HG03066 (cell line): ENCODE data around the gene PTMA.
"Not testable (repeated sequence)": the region's sequence is repeated elsewhere in the genome, so short reads cannot be mapped to it uniquely, and the experiment has no call there.

ENCODE experiments used
- ATAC-seq: cut with Tn5 transposase; IDR thresholded peaks from one replicate; pipeline ENCODE4 v1.9.1; 2021; ENCODE audit warnings: low read depth; ENCODE audit not compliant: unreplicated experiment

PTMA gene

GRCh38 chr2:231707927-231708772, at the start of gene PTMA:
TSS of gene PTMA (plus strand) at chr2:231708525. CDS start at chr2:231708707, 182 bp downstream.
- peak; percentile 46 for ATAC-seq

DNA sequence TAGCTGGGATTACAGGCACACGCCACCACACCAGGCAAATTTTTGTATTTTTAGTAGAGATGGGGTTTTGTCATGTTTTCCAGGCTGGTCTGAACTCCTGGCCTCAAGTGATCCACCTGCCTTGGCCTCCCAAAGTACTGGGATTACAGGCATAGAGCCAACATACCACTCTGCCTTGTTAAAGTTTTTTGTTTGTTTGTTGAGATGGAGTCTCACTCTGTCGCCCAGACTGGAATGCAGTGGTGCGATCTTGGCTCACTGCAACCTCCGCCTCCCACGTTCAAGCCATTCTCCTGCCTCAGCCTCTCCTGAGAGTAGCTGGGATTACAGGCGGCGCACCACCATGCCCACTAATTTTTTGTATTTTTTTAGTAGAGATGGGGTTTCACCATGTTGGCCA, 48.3 kb upstream of the PTMA start:
- ATAC-seq, result not testable (repeated sequence)

DNA sequence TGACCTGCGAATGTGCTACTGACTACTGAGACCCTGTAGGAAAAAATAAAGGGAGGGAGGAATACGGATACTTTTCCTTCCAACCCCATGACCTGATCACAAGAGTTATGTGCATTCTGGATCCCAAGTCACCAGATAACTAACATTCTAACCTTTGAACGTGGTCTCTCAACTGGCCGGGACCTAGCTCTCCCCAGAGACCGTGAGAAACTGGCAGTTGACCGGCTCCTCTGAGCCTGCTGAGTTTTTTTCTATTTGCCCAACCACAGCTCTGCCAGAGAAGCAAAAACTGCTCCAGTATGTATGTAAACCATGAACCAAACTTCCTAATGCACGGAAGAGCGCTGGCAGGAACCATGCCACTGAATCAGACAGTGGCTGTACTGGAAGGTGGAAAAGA, 47.5 kb upstream of the PTMA start:
- ATAC-seq, result no peak

- no peak for ATAC-seq
These were observed 46.8 kb upstream of the PTMA start for GRCh38 chr2:231661422-231662027.

DNA sequence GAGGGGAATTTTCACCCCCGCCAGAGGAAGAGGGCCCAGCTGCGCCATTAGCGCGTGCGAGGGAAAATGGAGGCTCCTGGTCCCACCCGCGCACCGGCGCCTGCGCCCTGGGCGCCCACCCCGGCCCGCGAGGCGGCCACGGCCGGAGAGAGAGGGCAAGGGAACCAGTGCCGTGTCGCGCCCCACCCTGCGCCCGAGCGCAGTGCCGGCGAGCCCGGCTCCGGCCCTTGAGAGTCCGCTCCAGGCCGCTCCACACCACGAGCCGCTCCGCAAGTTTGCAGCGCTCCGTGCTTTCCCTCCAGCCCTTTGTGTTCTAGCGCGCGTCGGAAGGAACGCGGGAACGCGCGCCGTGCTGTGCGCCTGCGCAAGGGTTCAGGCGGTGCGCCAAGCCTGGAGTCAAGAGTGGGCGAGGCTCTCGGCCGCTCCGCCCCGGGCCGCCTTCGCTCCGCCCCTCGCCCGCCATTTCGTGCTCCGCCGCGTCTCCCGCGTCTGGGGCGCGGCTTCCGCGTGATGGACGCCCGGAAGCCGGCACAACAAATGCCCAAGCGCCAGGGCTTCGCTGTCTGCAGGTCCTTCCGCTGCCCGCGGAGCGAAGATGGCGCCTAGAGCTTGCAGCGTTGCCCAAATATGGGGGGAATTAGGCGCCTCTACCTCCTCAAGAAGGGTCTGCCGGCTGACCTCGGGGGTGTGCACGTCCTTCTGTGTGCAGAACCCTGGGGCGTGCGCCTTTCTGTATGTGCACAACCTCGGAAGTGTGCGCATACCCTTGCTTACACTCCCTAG, 46.1 kb upstream of the PTMA start:
- peak; percentile 52 for ATAC-seq

- no peak for ATAC-seq
These were observed 45.4 kb upstream of the PTMA start for GRCh38 chr2:231662811-231663457.

- ATAC-seq, result no peak
These were observed 44.7 kb upstream of the PTMA start for GRCh38 chr2:231663458-231664212.

DNA sequence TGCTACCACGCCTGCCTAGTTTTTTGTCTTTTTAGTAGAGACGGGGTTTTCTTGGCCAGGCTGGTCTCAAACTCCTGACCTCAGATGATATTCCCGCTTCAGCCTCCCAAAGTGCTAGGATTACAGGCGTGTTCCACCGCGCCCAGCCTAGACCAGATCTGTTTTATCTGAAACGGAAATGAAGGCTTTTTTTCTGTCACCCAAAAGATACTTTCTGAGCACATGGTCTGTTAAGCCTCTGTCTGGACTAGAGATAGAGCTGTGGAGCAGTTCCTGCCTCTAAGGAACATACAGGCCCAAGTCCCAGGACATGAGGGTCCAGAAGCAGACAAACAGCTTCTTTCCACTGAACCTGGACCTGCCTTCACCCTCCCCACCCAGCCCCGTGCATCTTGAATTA, 43.6 kb upstream of the PTMA start:
- no peak for ATAC-seq

DNA sequence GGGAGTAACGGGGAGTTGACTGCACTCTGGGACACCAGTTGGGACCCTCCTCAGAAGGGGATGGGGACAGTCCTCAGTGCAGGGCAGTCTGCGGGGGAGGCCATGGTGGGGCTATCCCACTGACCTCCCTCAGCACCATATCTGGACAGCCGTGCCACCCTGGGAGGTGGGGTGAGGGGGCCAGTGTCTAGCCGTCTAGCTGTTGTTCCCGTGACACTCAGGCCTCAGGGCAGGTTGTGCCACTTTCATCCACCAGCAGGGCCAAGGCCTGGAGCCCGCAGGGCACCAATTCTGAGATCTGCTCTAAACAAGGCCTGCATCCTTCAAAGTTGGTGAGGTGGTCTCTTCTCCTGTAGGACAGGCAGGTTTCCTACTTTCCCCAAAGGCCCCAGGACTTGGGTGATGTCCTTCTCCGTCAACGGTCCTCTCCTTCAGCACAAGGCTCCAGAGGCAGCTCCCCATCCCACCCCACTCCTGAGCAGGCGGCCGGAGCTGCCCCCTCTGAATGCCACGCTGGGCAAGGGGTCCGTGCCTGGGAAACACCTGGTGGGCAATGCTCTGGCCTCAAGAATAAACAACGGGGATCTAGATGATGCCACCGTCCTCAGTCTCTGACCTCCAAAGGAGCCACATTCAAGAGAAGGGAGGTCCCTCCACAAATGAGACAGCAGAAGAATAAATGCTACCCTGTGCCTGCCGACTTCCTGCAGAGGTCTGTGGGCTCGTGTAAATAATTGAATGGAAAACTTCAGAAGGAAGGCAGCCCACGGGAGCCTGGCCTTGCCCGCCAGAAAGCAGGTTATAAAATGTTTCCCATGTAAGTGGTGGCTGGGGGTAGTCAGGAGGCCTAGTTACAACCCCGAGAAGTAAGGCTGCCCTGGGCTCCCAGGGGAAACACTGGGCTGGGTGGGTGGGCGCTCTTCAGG, 42.8 kb upstream of the PTMA start:
- no peak for ATAC-seq

DNA sequence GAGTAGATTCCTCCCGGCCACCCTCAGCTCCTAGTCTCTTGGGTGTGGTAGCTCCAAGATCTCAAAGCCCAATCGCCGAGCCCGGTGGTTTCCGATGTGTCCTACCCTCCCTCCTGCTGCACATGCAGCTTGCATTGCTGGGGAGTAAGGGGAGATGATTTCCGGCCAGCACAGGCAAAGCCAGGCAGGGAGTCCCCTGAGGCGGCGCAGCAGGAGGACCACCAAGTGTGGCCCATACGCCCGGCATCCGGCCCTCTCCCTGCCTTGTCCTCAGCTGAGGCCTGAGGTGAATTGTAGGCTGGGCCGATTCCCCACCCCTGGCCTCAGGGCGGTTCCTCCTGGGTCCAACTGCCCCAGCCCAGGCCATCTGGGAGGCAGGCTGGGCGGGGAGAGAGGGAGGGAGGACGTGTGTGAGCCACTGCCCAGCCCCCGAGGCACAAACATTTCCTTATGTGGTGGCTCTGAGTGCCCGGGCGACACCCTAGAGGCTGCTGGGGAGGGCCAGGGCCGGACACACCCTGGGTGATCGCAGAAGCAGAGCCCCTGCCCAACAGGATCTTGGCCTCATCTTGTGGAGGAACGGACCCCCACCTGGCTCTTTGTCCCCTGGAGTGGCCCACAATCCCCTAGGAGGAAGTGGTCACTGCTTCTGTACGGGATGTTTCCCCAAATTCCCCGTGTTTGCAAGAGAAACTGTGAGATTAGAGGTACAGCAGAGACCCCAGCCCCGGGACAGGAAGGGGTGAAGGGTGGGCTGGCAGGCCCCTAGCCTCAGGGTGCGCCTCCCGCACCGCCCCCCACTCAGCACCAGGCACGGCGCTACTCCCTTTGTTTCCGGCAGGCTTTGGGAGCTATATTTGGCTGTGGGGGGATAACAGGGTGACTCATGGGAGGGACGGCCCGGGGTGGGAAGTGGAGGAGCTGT, 41.9 kb upstream of the PTMA start:
- peak; percentile 62 for ATAC-seq

DNA sequence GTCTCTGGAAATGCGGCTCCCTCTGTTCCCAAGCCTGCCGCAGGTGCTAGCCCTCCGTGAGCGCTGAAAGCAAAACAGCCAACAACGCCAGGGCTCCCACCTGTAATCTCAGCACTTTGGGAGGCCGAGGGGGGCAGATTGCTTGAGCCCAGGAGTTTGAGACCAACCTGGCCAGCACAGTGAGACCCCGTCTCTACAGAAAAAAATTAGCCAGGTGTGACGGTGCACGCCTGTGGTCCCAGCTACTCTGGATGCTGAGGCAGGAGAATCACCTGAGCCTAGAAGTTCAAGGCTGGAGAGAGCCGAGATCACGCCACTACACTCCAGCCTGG, 41.3 kb upstream of the PTMA start:
- no peak for ATAC-seq

DNA sequence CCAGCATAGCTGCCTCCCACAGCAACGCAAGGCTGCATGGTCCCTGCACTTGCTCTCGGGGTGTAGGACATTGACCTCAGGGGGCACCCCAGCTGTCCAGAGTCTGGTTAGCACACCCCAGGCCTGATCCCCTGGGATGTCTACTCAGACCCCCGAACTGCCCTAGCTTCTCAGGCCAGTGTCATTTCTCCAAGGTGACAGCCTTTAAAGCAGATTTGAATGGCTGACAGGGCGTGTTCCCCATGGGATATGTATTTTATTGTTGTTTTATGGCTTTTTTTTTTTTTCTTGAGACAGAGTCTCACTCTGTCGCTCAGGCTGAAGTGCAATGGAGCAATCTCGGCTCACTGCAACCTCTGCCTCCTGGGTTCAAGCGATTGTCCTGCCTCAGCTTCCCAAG, 40.8 kb upstream of the PTMA start:
- no peak for ATAC-seq

GRCh38 chr2:231668981-231669380, 39.3 kb upstream of the PTMA start:
- ATAC-seq, result no peak

DNA sequence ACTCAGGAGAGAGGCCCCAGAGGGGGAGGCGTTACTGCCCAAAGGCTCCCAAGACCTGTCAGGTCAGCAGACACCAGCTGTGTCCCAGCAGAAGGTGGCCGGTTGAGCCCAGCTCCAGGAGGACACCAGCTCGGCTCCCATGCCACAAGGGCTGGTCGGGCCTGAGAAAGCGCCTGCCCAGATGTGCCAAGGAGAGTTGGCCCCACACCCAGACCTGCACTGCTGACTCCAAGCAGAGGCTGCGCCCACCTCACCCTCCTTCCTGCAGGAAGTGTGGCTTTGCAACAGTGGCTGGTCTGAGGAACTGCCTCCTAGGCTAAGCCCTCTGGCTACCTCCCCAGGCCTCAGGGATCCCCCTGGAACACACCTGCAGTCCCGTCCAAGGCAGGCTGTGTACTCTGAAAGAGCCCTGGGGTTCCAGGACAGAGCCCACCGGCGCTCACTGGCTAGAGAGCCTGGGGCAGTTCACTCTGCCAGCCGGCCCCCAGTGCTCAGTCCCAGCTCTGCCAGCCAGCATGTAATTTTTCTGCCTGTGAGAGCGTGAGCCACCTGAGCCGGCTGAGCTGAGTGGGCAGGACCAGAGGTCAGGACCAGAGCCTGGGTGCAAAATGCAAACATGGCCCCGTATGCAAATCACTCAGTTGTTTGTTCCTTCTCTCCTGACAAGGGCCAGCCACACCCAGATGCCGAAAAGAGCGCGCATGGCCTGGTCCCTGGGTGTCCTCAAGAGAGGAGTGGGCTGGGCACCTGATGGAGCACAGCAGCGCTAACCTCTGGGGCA, 36.9 kb upstream of the PTMA start:
- peak; percentile 44 for ATAC-seq

- peak; percentile 38 for ATAC-seq
These were observed 35.5 kb upstream of the PTMA start for GRCh38 chr2:231672617-231673347.

DNA sequence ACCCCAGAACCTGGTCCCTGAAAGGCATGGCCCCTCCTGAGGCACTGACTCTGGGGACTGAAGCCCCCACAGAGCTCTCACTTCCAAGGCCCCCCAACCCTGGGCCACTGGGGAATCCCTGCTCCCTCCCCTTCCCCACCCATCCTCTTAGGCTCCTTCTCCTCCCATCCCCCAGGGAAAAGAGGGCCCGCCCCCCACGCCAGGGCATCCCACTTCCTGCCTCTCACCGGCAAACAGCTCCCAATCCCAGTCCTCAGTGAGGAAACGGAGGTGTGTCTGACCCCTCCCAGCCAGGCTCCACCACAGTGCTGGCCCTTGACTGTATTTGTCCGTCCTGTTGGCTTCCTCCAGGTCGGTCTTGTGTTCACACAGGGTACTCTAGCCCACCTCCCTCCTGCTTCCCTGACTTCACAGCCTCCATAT, 35.0 kb upstream of the PTMA start:
- no peak for ATAC-seq
